Measurements from ENCODE around the gene SMYD5. TPM values are rescaled to one million over a fixed set of nuclear protein-coding genes. Genes with fewer than 3 reads are reported as not detected.
"Not testable (repeated sequence)": the region's sequence is repeated elsewhere in the genome, so short reads cannot be mapped to it uniquely, and the experiment has no call there.

Gene SMYD5
- total RNA-seq, 1 experiment from 2014 or later: 37.4 TPM

- H3K79me2 ChIP-seq (ENCODE audit: insufficient read depth, low read length); H3K9me2 ChIP-seq (ENCODE audit: insufficient read depth); H3K9me3 ChIP-seq (ENCODE audit: control insufficient read depth in 1 of 2, insufficient read depth in 1 of 2, low read depth in 1 of 2, low read length in 2 of 2); H3K36me3 ChIP-seq (ENCODE audit: control insufficient read depth in 1 of 2, insufficient read depth in 2 of 2, low read length in 2 of 2); BruUV-seq (replicated peaks); DNase-seq (ENCODE audit: low read depth, low spot score); H3K27me3 ChIP-seq (ENCODE audit: insufficient read depth, low read length); ATAC-seq; RAD21 ChIA-PET (ENCODE audit: low non-redundant PET in 1 of 2, low total read pairs in 2 of 2, uncharacterized antibody in 2 of 2, unreplicated experiment in 2 of 2); POLR2A ChIA-PET; CTCF ChIA-PET; intact Hi-C loops (cut with micrococcal nuclease); H4K20me1 ChIP-seq (ENCODE audit: insufficient read depth); H2AFZ ChIP-seq (ENCODE audit: low read depth, low read length, poor library complexity, severe bottlenecking); H3K4me1 ChIP-seq (ENCODE audit: control insufficient read depth in 1 of 2, insufficient read depth in 2 of 2, low read length in 2 of 2); H3K4me2 ChIP-seq (ENCODE audit: low read length); H3K4me3 ChIP-seq (replicated peaks in 1 of 2; ENCODE audit: low read depth in 1 of 2, low read length in 2 of 2); H3K9ac ChIP-seq (ENCODE audit: low read length); H3K27ac ChIP-seq (ENCODE audit: low read depth, low read length): not testable (repeated sequence)
Observed at GRCh38 chr2:73166813-73167212, 47.2 kb upstream of the SMYD5 start.

DNA sequence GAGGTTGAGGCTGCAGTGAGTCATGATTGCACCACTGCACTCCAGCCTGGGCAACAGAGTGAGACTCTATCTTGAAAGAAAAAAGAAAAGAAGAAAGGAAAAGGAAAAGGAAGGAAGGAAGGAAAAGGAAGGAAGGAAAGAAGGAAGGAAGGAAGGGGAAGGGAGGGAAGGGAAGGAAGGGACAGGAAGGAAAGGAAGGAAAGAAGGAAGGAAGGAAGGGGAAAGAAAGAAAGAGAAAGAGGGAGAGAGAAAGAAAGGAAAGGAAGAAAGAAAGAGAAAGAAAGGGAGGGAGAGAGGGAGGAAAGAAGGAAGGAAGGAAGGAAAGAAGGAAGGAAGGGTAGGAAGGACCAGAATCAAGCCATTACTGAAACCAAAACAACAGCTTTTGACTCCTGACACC is 45.7 kb upstream of the SMYD5 start:
- DNase-seq (ENCODE audit: low read depth, low spot score); RAD21 ChIA-PET (ENCODE audit: low non-redundant PET in 1 of 2, low total read pairs in 2 of 2, uncharacterized antibody in 2 of 2, unreplicated experiment in 2 of 2); POLR2A ChIA-PET; BruUV-seq (replicated peaks); H3K9ac ChIP-seq (ENCODE audit: low read length); CTCF ChIA-PET; H3K27ac ChIP-seq (ENCODE audit: low read depth, low read length); H3K4me1 ChIP-seq (ENCODE audit: control insufficient read depth in 1 of 2, insufficient read depth in 2 of 2, low read length in 2 of 2); H3K4me2 ChIP-seq (ENCODE audit: low read length); H3K36me3 ChIP-seq (ENCODE audit: control insufficient read depth in 1 of 2, insufficient read depth in 2 of 2, low read length in 2 of 2); H2AFZ ChIP-seq (ENCODE audit: low read depth, low read length, poor library complexity, severe bottlenecking); H3K27me3 ChIP-seq (ENCODE audit: insufficient read depth, low read length); ATAC-seq; intact Hi-C loops (cut with micrococcal nuclease); H3K9me2 ChIP-seq (ENCODE audit: insufficient read depth); H3K9me3 ChIP-seq (ENCODE audit: control insufficient read depth in 1 of 2, insufficient read depth in 1 of 2, low read depth in 1 of 2, low read length in 2 of 2); H4K20me1 ChIP-seq (ENCODE audit: insufficient read depth); H3K79me2 ChIP-seq (ENCODE audit: insufficient read depth, low read length); H3K4me3 ChIP-seq (replicated peaks in 1 of 2; ENCODE audit: low read depth in 1 of 2, low read length in 2 of 2): not testable (repeated sequence)

- ATAC-seq, POLR2A ChIA-PET: not testable (repeated sequence)
Observed at GRCh38 chr2:73170341-73170740, 43.7 kb upstream of the SMYD5 start.

More at GRCh38 chr2:73170341-73170740, 43.7 kb upstream of the SMYD5 start:
- H3K36me3 ChIP-seq (ENCODE audit: control insufficient read depth in 1 of 2, insufficient read depth in 2 of 2, low read length in 2 of 2); H3K9ac ChIP-seq (ENCODE audit: low read length); H2AFZ ChIP-seq (ENCODE audit: low read depth, low read length, poor library complexity, severe bottlenecking); H3K4me3 ChIP-seq (replicated peaks in 1 of 2; ENCODE audit: low read depth in 1 of 2, low read length in 2 of 2); DNase-seq (ENCODE audit: low read depth, low spot score); BruUV-seq (replicated peaks); H3K79me2 ChIP-seq (ENCODE audit: insufficient read depth, low read length); RAD21 ChIA-PET (ENCODE audit: low non-redundant PET in 1 of 2, low total read pairs in 2 of 2, uncharacterized antibody in 2 of 2, unreplicated experiment in 2 of 2); H4K20me1 ChIP-seq (ENCODE audit: insufficient read depth); intact Hi-C loops (cut with micrococcal nuclease); H3K4me2 ChIP-seq (ENCODE audit: low read length); CTCF ChIA-PET; H3K9me2 ChIP-seq (ENCODE audit: insufficient read depth); H3K27ac ChIP-seq (ENCODE audit: low read depth, low read length); H3K9me3 ChIP-seq (ENCODE audit: control insufficient read depth in 1 of 2, insufficient read depth in 1 of 2, low read depth in 1 of 2, low read length in 2 of 2); H3K4me1 ChIP-seq (ENCODE audit: control insufficient read depth in 1 of 2, insufficient read depth in 2 of 2, low read length in 2 of 2); H3K27me3 ChIP-seq (ENCODE audit: insufficient read depth, low read length): not testable (repeated sequence)
